Adrenal gland (tissue), 12 donors: Measurements from ENCODE around the gene ZNRF3. TPM values are rescaled to one million over a fixed set of nuclear protein-coding genes. Genes with fewer than 3 reads are reported as not detected.
A peak's percentile ranks its signal among the peaks of the same experiment; 100 is the strongest.

Experiments used
- DNase-seq, 7 donors: peaks; one replicate each; pipeline ENCODE4 v3.0.0-alpha.2; 2019 to 2020
- H3K27ac ChIP-seq, 5 donors: fragments of 200-600 bp; sonication (generic) in 4 of 5; 1 replicate in 3 of 5; 2 replicates in 2 of 5; pipeline versions ENCODE4 v1.5.1 to v1.8.0; 2016 to 2020; ENCODE audit warnings: mild to moderate bottlenecking in 1 of 5
- H3K27me3 ChIP-seq: fragments of 200-600 bp; 2 replicates; pipeline ENCODE4 v1.8.0; 2021
- H3K36me3 ChIP-seq, 2 donors: fragments of 200-600 bp; replicated peaks in 1 of 2; 1 replicate in 1 of 2; 2 replicates in 1 of 2; pipeline versions ENCODE4 v1.5.1 to v1.8.0; 2018 to 2022
- H3K4me1 ChIP-seq, 2 donors: fragments of 200-600 bp; replicated peaks in 1 of 2; 1 replicate in 1 of 2; 2 replicates in 1 of 2; pipeline versions ENCODE4 v1.5.1 to v1.8.0; 2018 to 2021
- H3K4me3 ChIP-seq, 4 donors: fragments of 200-600 bp; sonication (generic) in 3 of 4; one replicate each; pipeline ENCODE4 v1.5.1; 2016 to 2018
- H3K9me3 ChIP-seq, 3 donors: fragments of 200-600 bp; sonication (generic) in 1 of 3; replicated peaks in 1 of 3; 1 replicate in 2 of 3; 2 replicates in 1 of 3; pipeline versions ENCODE4 v1.5.1 to v1.8.0; 2016 to 2021
- POLR2A ChIP-seq, 2 donors: fragments of 450-650 bp; IDR thresholded peaks; one replicate each; pipeline ENCODE4 v1.6.1; 2017; ENCODE audit warnings: antibody characterized with exemption in 2 of 2, mild to moderate bottlenecking in 2 of 2, moderate library complexity in 1 of 2
- WGBS, 4 donors: extraction: QIAGEN DNeasy Blood & Tissue Kit in 2 of 4; methylation state at CpG; one replicate each; pipeline versions ENCODE4 v1.1.5 to v1.1.7; 2013 to 2017; 5-methylcytosine and 5-hydroxymethylcytosine counted together
- intact Hi-C, 2 donors: fragments of 100-400 bp; cut with DNase I; formaldehyde crosslinking; loops; one replicate each; pipeline versions ENCODE4 v1.14.1 to v1.15.0; 2022 to 2023
- polyA plus RNA-seq, 3 donors: library from polyadenylated mRNA; stranded (reverse); fragments of 200-250 nt in 2 of 3; fragments of 350-450 nt in 1 of 3; fragmentation: Illumina TruSeq in 1 of 3; extraction: RNeasy Lipid Tissue Mini Kit (QIAGEN cat#74804) in 1 of 3; gene quantifications; one replicate each; pipeline ENCODE4 v1.2.3, GENCODE V29; 2013 to 2014
- total RNA-seq, 9 donors: library from RNA; depleted of rRNA in 4 of 9; stranded (reverse); fragments of >200 nt in 4 of 9; fragments of 120-200 nt in 1 of 9; fragmentation: NEBNext Ultra II Directional in 1 of 9; extraction: Animal tissue kit (Norgen Biotek cat#: 25700) in 1 of 9; gene quantifications; one replicate each; pipeline versions ENCODE4 v1.1.0 to v1.2.4, GENCODE V29; 2013 to 2023
- TF ChIP-seq, protein P1 (sequence below), 6 experiments: fragments of 450-650 bp in 4 of 6; fragments of 200-600 bp in 2 of 6; sonication (generic) in 1 of 6; IDR thresholded peaks; 1 replicate in 5 of 6; 2 replicates in 1 of 6; pipeline versions ENCODE4 v1.5.1 to v1.8.0; 2016 to 2021; ENCODE audit warnings: antibody characterized with exemption in 6 of 6, mild to moderate bottlenecking in 2 of 6, moderate library complexity in 1 of 6
- donor health status: healthy with polysubstance abuse.
- donor health status: Bipolar disorder and iron deficiency.
- donor health status: DM: yes; HTN: yes; CAD: no.
- donor health status: DM: no; HTN: no; CAD: no.
- donor health status: DM: no; HTN: no; CAD: no.
- donor health status: DM: yes; HTN: yes; CAD: no.

ZNRF3 gene
- total and polyA plus RNA-seq, 12 donors, result 3.1 to 40.9 (median 17.0) TPM

DNA sequence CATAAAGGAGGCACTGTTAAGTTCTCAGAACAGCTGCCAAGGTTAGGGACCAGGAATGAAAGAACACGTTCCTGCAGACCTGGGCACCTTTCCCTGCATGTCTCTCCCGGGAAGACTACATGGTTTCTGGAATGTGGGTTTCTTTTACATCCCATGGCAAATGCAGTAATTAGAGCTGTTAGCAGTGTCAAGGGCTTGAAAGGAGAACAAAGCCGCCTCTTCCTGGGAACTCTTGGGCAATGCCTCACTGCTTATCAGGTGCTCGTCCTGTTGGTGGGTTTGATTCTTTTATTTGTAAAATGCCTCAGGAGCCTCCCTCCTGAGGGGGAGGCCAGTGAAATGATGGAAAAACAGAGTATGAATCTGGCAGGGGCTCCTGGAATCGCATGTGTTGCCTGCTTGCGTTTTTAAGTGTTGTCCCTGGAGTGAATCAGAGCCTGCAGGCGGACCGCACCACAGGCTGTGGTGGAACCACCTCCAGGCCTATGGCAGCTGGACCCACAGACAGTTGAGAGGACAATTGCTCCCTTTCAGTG is 179.0 kb downstream of the ZNRF3 start:
- Histone ChIP-seq H3K27me3 (no peaks in the 10 kb centered on the region), H3K36me3 (no peaks in the 10 kb centered on the region), H3K4me3 (no peak overlapping the region), H3K4me1 (peaks cover 0 to 5% of the 10 kb centered on the region in 2 donors), H3K27ac (no peak overlapping the region), H3K9me3 (no peaks in the 10 kb centered on the region)
- TF ChIP-seq, protein P1, sequence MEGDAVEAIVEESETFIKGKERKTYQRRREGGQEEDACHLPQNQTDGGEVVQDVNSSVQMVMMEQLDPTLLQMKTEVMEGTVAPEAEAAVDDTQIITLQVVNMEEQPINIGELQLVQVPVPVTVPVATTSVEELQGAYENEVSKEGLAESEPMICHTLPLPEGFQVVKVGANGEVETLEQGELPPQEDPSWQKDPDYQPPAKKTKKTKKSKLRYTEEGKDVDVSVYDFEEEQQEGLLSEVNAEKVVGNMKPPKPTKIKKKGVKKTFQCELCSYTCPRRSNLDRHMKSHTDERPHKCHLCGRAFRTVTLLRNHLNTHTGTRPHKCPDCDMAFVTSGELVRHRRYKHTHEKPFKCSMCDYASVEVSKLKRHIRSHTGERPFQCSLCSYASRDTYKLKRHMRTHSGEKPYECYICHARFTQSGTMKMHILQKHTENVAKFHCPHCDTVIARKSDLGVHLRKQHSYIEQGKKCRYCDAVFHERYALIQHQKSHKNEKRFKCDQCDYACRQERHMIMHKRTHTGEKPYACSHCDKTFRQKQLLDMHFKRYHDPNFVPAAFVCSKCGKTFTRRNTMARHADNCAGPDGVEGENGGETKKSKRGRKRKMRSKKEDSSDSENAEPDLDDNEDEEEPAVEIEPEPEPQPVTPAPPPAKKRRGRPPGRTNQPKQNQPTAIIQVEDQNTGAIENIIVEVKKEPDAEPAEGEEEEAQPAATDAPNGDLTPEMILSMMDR (IDR thresholded peaks at IDR 0.05), result no peak
- no peak for TF ChIP-seq POLR2A (IDR thresholded peaks at IDR 0.05)
- DNase-seq, result peak in 1 of 7 donors; percentile 6
- intact Hi-C loops, result no loop called here
- 60 to 74% (median 72%) methylated on average over 7 to 8 of the region's 8 CpGs for WGBS, 4 donors

DNA sequence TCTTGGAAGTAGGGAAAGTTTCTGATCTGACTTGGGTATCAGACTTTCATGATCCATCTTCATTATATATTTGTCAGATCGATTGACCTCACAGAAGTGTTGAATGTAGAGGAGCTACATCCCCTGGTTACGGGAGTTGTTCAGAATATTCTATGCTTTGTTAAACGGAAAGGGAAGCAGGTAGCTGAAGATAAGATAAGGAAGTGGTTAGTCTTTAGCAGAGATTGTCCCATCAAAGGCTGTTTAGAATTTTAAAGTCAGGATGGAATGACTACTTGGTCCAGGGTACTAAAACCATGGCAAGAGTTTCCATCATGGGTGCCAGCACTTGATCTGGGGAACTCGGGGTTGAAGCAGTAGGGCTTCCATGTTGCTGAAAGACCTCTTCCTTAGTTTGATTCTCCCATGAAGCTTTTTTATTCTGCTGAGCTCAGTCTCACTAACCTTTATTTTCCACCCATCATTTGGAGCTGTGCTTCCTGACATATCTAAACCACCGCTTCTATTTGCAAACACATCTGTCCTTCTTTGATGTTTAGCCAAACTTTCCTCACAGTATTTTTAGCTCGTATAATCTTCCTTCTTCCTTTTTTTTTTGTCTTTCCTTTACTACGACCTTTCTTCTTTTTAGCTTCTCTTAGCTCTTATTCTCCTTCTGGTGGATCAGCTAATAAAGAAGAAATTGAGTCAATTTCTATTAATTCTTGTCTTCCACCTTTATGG is 182.3 kb downstream of the ZNRF3 start:
- 34 to 41% (median 36%) methylated on average over 7 of the region's 7 CpGs for WGBS, 4 donors
- no peak overlapping the region for H3K27ac ChIP-seq
- DNase-seq, result no peak
- H3K4me1 ChIP-seq, result peaks cover 0 to 4% of the 10 kb centered on the region in 2 donors
- intact Hi-C loops, result no loop called here
- H3K9me3 ChIP-seq, result no peaks in the 10 kb centered on the region
- TF ChIP-seq POLR2A (IDR thresholded peaks at IDR 0.05), result no peak
- TF ChIP-seq, protein P1 (IDR thresholded peaks at IDR 0.05), result no peak
- no peaks in the 10 kb centered on the region for H3K27me3 ChIP-seq
- H3K4me3 ChIP-seq, result no peak overlapping the region
- H3K36me3 ChIP-seq, result no peaks in the 10 kb centered on the region

DNA sequence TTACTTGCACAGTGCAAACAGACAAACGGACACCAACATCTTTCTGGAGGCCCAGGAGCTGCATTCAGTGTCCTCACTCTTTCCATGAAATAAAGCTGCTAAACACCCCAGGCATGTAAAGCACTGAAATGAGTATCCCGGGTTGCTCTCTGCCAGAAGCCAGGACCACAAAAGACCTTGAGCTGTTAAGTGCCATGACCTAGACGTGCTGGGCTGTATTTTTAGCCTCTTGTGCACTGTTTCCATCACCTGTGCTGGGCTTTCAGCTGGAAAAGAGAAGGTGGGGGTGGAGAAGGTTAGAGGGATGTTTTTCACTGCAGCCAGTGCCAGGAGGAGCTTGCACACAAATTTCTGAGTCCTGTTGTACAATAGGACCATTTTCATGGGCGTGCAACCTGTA is 186.1 kb downstream of the ZNRF3 start:
- no peak for TF ChIP-seq POLR2A (IDR thresholded peaks at IDR 0.05)
- TF ChIP-seq, protein P1 (IDR thresholded peaks at IDR 0.05), result no peak
- 67 to 73% (median 72%) methylated on average over 4 of the region's 4 CpGs for WGBS, 4 donors

DNA sequence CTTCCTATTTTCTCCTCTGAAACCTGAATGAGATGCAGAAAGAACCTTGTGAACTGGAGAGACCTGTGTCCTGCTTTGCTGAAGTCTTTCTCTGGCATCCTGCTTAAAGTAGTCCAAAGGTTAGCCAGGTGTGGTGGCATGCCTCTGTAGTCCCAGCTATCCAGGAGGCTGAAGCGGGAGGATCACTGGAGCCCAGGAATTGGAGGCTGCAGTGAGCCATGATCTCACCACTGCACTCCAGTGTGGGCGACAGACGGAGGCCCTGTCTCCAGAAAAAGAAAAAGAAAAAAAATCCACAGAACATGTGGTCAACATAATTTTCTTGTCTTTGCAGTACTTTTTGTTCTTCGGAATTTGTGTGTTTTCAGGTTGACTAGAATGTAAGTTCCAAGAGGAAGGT is 187.1 kb downstream of the ZNRF3 start:
- DNase-seq, result peak in 1 of 7 donors; percentile 10
- peaks cover 0 to 35% of the 10 kb centered on the region in 2 donors for H3K4me1 ChIP-seq
- H3K27ac ChIP-seq, result no peak overlapping the region
- intact Hi-C loops, result loop anchor here (5.0 to 10.0 kb wide), 2 partner anchors 82 to 84 kb away; no protein-coding TSS in a partner anchor
- H3K4me3 ChIP-seq, result no peak overlapping the region
- 98 to 100% (median 98%) methylated on average over 4 of the region's 4 CpGs for WGBS, 4 donors
- TF ChIP-seq POLR2A (IDR thresholded peaks at IDR 0.05), result no peak
- TF ChIP-seq, protein P1 (IDR thresholded peaks at IDR 0.05), result no peak
- H3K9me3 ChIP-seq, result no peaks in the 10 kb centered on the region
- H3K27me3 ChIP-seq, result no peaks in the 10 kb centered on the region
- no peaks in the 10 kb centered on the region for H3K36me3 ChIP-seq

More for the DNA sequence above, 186.1 kb downstream of the ZNRF3 start:
- no peaks in the 10 kb centered on the region for H3K27me3 ChIP-seq
- H3K4me1 ChIP-seq, result peaks cover 0 to 27% of the 10 kb centered on the region in 2 donors
- no peak overlapping the region for H3K4me3 ChIP-seq
- peak in 2 of 7 donors; percentile 26 to 35 for DNase-seq
- no peaks in the 10 kb centered on the region for H3K36me3 ChIP-seq
- intact Hi-C loops, result no loop called here
- no peaks in the 10 kb centered on the region for H3K9me3 ChIP-seq
- no peak overlapping the region for H3K27ac ChIP-seq
